Esophagus muscularis mucosa (tissue), 4 donors: ENCODE measurements around the gene CNIH3.

Experiments used
- CTCF ChIP-seq, 3 experiments: fragments of 200-600 bp in 2 of 3; fragments of 450-650 bp in 1 of 3; sonication (generic) in 2 of 3; IDR thresholded peaks; one replicate each; pipeline ENCODE4 v1.5.1; 2017 to 2019; ENCODE audit warnings: antibody characterized with exemption in 3 of 3, mild to moderate bottlenecking in 2 of 3, moderate library complexity in 1 of 3
- EP300 ChIP-seq: sonication (generic); formaldehyde crosslinking; IDR thresholded peaks from one replicate; pipeline ENCODE4 v1.6.1; 2017; ENCODE audit warnings: antibody characterized with exemption
- POLR2A ChIP-seq: fragments of 450-650 bp; IDR thresholded peaks from one replicate; pipeline ENCODE4 v1.6.1; 2017; ENCODE audit warnings: antibody characterized with exemption, moderate library complexity, mild to moderate bottlenecking, low read depth

GRCh38 chr1:224721000-224721399 lies 104.9 kb downstream of the CNIH3 start:
- TF ChIP-seq CTCF (IDR thresholded peaks at IDR 0.05) (no peak), EP300 (no peak), POLR2A (no peak)
